ENCODE data around the gene PDE5A.

GRCh38 chr4:119477412-119478053, 151.1 kb downstream of the PDE5A start:
- TF ChIP-seq POLR2A (IDR thresholded peaks at IDR 0.05; ENCODE audit: borderline replicate concordance, extremely low read depth, insufficient read depth, insufficient read length) (no peak), EZH2phosphoT487 (IDR thresholded peaks at IDR 0.05; ENCODE audit: borderline replicate concordance) (no peak), YY1 (IDR thresholded peaks at IDR 0.05; ENCODE audit: extremely low read depth, insufficient replicate concordance, low read depth, low read length) (no peak), EZH2 (IDR thresholded peaks at IDR 0.05) (no peak), CTCF (IDR thresholded peaks at IDR 0.05 in 2 of 3, conservative IDR thresholded peaks at IDR 0.05 in 1 of 3; ENCODE audit: borderline replicate concordance in 1 of 3, insufficient read depth in 1 of 3, low read depth in 2 of 3, low read length in 2 of 3) (no peak), TCF7L2 (IDR thresholded peaks at IDR 0.05; ENCODE audit: borderline replicate concordance, extremely low read depth, insufficient read depth, insufficient read length) (no peak), RAD21 (IDR thresholded peaks at IDR 0.05; ENCODE audit: low read depth) (no peak), SP1 (IDR thresholded peaks at IDR 0.05; ENCODE audit: low read depth) (no peak), POLR2AphosphoS5 (IDR thresholded peaks at IDR 0.05; ENCODE audit: low read depth, low read length) (no peak), MAX (IDR thresholded peaks at IDR 0.05) (no peak)
